ENCODE data around the gene RNPEPL1. TPM values are rescaled to one million over a fixed set of nuclear protein-coding genes. Genes with fewer than 3 reads are reported as not detected.
"Not testable (repeated sequence)": the region's sequence is repeated elsewhere in the genome, so short reads cannot be mapped to it uniquely, and the experiment has no call there.

Gene RNPEPL1
- total RNA-seq, 2 donors from 2014 or later, result 111 to 130 TPM

DNA sequence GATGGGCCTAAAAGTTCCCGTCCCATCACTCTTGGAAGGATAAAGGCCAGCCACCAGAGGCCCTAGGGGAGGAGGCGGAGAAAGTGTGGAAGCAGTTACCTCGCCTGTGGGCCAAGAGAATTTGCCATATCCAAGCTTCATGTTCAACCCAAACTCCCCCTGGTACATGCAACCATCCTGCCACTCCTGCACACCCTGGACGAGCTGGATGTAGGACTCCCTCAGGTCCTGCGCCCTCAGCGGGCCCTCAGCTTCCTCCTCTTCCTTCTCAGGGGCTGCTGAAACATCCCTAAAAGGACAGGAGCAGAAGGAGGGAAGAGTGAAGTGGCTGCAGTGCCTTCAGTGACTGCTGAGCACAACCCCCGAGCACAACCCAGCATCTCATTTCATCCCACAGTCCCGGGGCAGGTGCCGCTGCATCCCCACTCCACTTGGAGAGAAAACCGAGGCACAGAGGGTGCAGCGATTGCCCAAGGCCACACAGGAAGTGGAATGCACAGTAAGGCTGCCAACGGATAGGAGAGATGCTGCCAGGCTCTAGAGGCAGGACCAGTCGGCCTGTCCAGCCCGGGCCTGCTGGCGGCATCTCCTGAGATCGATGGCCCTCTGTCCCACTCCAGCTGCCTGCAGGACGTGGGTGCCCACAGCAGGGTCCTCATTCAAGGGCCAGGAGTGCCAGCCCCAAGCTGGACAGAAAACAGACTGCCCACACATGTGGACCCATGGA is 13.4 kb upstream of the RNPEPL1 start:
- peaks cover 27% of the 10 kb centered on the region for H3K4me1 Mint-ChIP-seq
- peaks cover 2% of the 10 kb centered on the region for H3K36me3 Mint-ChIP-seq (ENCODE audit: low read depth)
- no peak overlapping the region for H3K27ac Mint-ChIP-seq
- no peak overlapping the region for H3K4me3 Mint-ChIP-seq
- ATAC-seq (no peak), DNase-seq (no peak)
- no peaks in the 10 kb centered on the region for H3K27me3 Mint-ChIP-seq
- no peaks in the 10 kb centered on the region for H3K9me3 ChIP-seq (ENCODE audit: control insufficient read depth, low read length, poor library complexity, severe bottlenecking)

DNA sequence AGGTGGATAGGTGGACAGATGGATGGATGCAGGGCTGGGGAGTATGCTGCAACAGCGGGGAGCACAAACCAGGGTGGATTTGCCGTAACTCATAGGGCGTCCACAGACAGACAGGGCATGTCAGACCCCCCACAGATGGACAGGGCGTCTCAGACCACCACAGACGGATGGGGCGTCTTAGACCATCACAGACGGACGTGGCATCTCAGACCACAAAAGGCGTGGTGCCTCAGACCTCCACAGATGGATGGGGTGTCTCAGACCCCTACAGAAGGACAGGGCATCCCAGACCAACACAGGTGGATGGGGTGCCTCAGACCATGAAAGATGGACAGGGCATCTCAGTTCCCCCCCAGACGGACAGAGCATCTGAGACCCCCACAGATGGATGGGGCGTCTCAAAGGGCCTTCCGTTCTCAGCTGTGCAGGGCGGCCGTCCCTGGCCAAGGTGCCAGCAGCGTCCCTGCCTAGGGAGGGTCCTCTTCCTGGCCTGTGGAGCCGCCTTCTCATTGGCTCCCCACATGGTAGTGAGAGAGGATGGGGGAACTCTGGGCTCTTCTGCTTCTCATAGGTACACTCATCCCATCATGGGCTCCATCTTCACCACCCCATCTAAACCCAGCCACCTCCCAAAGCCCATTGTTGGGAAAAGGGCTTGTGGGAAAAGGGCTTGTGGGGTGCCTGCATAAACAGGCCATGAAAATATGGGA is 12.6 kb upstream of the RNPEPL1 start:
- H3K9me3 ChIP-seq (ENCODE audit: control insufficient read depth, low read length, poor library complexity, severe bottlenecking), result no peaks in the 10 kb centered on the region
- ATAC-seq (no peak), DNase-seq (no peak)
- H3K36me3 Mint-ChIP-seq (ENCODE audit: low read depth), result peaks cover 2% of the 10 kb centered on the region
- peaks cover 28% of the 10 kb centered on the region for H3K4me1 Mint-ChIP-seq
- no peaks in the 10 kb centered on the region for H3K27me3 Mint-ChIP-seq
- H3K4me3 Mint-ChIP-seq, result no peak overlapping the region
- peak overlapping the region; percentile 94 for H3K27ac Mint-ChIP-seq

DNA sequence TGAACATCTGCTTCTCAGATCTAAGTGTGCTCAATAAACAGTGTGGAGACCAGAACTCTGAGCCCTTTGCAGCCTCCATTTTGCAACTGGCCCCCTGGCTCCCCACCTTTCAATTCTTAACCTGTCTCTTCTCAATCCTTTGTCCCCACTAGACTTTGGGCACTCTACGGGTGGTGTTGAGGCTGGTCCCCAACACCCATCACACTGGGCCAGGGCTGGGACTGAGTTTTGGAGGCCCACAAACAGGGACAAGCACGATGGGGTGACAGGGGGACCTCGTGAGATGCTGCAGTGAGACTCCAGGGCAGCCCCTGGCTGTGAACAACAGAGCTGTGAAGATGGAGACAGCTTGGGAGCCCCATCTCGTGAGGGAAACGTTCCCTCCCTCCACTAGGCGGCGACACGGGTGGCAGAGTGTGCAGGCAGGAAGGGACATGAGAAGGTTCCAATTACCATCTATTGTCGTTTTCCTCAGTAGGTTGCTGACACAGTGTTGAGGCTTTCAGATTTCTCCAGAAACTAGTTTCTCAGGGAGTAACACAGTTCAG is 11.7 kb upstream of the RNPEPL1 start:
- Mint-ChIP-seq H3K36me3 (ENCODE audit: low read depth) (peaks cover 2% of the 10 kb centered on the region), H3K4me1 (peaks cover 34% of the 10 kb centered on the region), H3K27ac (peak overlapping the region; percentile 94), H3K4me3 (peak overlapping the region; percentile 45), H3K27me3 (no peaks in the 10 kb centered on the region)
- H3K9me3 ChIP-seq (ENCODE audit: control insufficient read depth, low read length, poor library complexity, severe bottlenecking), result no peaks in the 10 kb centered on the region
- peak; percentile 49 to 70 (median 55) for DNase-seq
- no peak for ATAC-seq

GRCh38 chr2:240557101-240557751 is 11.1 kb upstream of the RNPEPL1 start:
- peak overlapping the region; percentile 94 for H3K27ac Mint-ChIP-seq

DNA sequence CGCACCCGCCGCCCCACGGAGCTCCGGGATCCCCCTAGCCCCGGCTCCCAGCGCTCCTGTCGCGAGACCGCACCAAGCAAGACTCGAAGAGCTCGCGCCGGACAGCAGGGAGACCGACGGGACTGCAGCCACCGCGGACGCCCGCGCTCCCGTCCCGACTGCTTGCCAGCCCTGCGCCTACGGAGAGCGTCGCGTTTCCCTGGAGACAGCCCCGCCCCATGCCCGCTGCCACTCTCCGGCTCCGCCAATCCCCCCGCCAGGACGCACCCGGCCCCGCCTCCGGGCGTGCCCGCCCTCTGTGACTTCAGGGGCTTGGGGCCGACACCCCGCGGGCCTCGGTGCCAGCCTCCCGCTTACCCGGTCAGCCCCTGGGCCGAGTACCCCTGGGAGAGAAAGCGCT is 10.5 kb upstream of the RNPEPL1 start, which contains the start of gene ANKMY1:
TSS of gene ANKMY1 (minus strand) at position 181 of the 400 bp plus-strand sequence. CDS start 653 bp downstream, outside the sequence.
- DNase-seq, result peak; percentile 47 to 50 (median 48)
- peak within 1 kb of the TSS; percentile 94 for H3K27ac Mint-ChIP-seq
- peaks cover 41% of the 10 kb centered on the region for H3K4me1 Mint-ChIP-seq
- no peaks in the 10 kb centered on the region for H3K36me3 Mint-ChIP-seq (ENCODE audit: low read depth)
- no peaks in the 10 kb centered on the region for H3K9me3 ChIP-seq (ENCODE audit: control insufficient read depth, low read length, poor library complexity, severe bottlenecking)
- no peaks in the 10 kb centered on the region for H3K27me3 Mint-ChIP-seq
- peak within 1 kb of the TSS; percentile 79 for H3K4me3 Mint-ChIP-seq
- ATAC-seq, result no peak

More at GRCh38 chr2:240557101-240557751, 11.1 kb upstream of the RNPEPL1 start:
- peaks cover 39% of the 10 kb centered on the region for H3K4me1 Mint-ChIP-seq
- DNase-seq (no peak), ATAC-seq (no peak)
- H3K27me3 Mint-ChIP-seq, result no peaks in the 10 kb centered on the region
- H3K4me3 Mint-ChIP-seq, result peak overlapping the region; percentile 45
- no peaks in the 10 kb centered on the region for H3K9me3 ChIP-seq (ENCODE audit: control insufficient read depth, low read length, poor library complexity, severe bottlenecking)
- no peaks in the 10 kb centered on the region for H3K36me3 Mint-ChIP-seq (ENCODE audit: low read depth)

- DNase-seq (no peak), ATAC-seq (no peak)
- no peaks in the 10 kb centered on the region for H3K9me3 ChIP-seq (ENCODE audit: control insufficient read depth, low read length, poor library complexity, severe bottlenecking)
- H3K4me1 Mint-ChIP-seq, result peaks cover 41% of the 10 kb centered on the region
- peak overlapping the region; percentile 79 for H3K4me3 Mint-ChIP-seq
- H3K27ac Mint-ChIP-seq, result no peak overlapping the region
- no peaks in the 10 kb centered on the region for H3K27me3 Mint-ChIP-seq
- H3K36me3 Mint-ChIP-seq (ENCODE audit: low read depth), result no peaks in the 10 kb centered on the region
These were observed 10.0 kb upstream of the RNPEPL1 start for GRCh38 chr2:240558236-240558761.

DNA sequence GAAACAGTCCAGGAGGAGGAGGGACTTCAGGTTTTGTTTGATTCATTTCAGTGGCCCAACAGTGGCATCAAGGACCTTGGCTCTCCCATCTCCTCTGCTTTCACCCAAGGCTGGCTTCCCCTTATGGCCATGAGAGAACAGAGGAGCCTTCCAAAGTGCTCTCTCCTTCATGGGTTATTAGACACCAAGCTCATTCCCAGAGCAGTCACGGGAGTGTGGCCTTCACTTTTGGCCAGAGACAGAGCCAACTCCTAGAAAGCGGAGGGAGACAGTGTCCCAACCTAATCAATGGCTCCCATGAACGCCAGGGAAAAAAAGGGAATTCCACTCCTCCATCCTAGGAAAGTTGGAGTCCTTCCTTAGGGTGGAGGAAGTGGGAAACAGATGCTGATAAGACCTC is 9.0 kb upstream of the RNPEPL1 start:
- Mint-ChIP-seq H3K27me3 (no peaks in the 10 kb centered on the region), H3K4me3 (peak overlapping the region; percentile 79), H3K27ac (peak overlapping the region; percentile 82), H3K4me1 (peaks cover 48% of the 10 kb centered on the region), H3K36me3 (ENCODE audit: low read depth) (no peaks in the 10 kb centered on the region)
- DNase-seq (no peak), ATAC-seq (no peak)
- H3K9me3 ChIP-seq (ENCODE audit: control insufficient read depth, low read length, poor library complexity, severe bottlenecking), result no peaks in the 10 kb centered on the region

- H3K9me3 ChIP-seq (ENCODE audit: control insufficient read depth, low read length, poor library complexity, severe bottlenecking), result no peaks in the 10 kb centered on the region
- peaks cover 56% of the 10 kb centered on the region for H3K4me1 Mint-ChIP-seq
- peak; percentile 83 to 88 (median 86) for DNase-seq
- ATAC-seq, result peak; percentile 71
- peak within 1 kb of the TSS; percentile 90 for H3K27ac Mint-ChIP-seq
- no peaks in the 10 kb centered on the region for H3K36me3 Mint-ChIP-seq (ENCODE audit: low read depth)
- H3K27me3 Mint-ChIP-seq, result no peaks in the 10 kb centered on the region
- peak within 1 kb of the TSS; percentile 91 for H3K4me3 Mint-ChIP-seq
These were observed 8.2 kb upstream of the RNPEPL1 start, which contains the start of gene DUSP28 for GRCh38 chr2:240560084-240560479. TSS of gene DUSP28 (plus strand) at chr2:240560357. CDS start at chr2:240560685, 328 bp downstream.

DNA sequence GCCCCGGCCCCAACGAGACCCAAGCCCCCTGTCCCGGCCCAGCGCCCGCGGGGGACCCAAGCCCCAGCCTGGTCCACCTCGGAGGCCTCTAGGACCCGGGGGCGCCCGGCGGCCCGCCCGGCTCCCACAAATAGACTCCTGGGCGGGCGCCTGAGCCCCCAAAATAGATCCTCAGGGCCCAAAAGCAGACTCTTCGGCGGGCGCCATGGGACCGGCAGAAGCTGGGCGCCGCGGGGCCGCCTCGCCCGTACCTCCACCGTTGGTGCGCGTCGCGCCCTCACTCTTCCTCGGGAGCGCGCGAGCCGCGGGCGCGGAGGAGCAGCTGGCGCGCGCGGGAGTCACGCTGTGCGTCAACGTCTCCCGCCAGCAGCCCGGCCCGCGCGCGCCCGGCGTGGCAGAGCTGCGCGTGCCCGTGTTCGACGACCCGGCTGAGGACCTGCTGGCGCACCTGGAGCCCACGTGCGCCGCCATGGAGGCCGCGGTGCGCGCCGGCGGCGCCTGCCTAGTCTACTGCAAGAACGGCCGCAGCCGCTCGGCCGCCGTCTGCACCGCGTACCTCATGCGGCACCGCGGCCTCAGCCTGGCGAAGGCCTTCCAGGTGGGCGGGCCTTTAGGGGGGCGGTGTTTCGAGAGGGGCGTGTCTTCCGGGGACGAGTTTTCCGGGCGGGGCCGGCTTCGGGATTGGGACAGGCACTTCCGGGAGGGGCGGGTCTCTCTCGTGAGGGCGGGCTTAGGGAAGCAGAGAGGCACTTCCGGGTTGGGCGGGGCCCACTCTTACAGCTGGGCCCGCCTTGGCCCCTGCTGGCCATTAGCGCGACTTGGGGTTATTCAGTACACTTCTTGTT is 7.6 kb upstream of the RNPEPL1 start:
- DNase-seq (peak; percentile 99), ATAC-seq (peak; percentile 63)
- H3K27ac Mint-ChIP-seq, result peak overlapping the region; percentile 90
- no peaks in the 10 kb centered on the region for H3K9me3 ChIP-seq (ENCODE audit: control insufficient read depth, low read length, poor library complexity, severe bottlenecking)
- no peaks in the 10 kb centered on the region for H3K36me3 Mint-ChIP-seq (ENCODE audit: low read depth)
- no peaks in the 10 kb centered on the region for H3K27me3 Mint-ChIP-seq
- H3K4me3 Mint-ChIP-seq, result peak overlapping the region; percentile 91
- H3K4me1 Mint-ChIP-seq, result peaks cover 60% of the 10 kb centered on the region

DNA sequence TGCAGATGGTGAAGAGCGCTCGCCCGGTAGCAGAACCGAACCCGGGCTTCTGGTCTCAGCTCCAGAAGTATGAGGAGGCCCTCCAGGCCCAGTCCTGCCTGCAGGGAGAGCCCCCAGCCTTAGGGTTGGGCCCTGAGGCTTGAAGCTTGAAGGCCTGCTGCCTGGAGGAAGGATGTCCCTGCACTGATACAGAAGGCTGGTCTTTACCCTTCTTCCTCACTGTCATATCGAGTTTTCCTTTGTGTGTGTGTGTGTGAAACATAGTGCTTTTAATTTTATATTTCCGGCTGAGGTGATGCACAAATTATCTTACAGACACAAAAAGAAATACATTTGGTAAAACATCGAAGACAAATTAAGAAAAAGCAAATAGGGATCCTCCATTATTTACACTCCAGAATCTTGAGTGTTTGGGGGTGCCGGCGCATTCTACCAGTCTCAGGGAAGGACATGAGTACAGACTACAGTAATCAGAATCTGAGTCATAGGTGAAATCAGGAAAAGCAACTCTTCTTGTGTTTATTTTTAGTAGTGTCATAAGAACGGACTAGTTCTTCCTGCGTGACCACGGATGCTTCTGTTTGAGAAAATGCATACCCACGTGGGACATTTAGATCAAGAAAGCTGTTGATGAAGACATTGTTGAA is 6.8 kb upstream of the RNPEPL1 start:
- ATAC-seq, result no peak
- peak in 1 of 3 donors; percentile 9 for DNase-seq
- no peaks in the 10 kb centered on the region for H3K9me3 ChIP-seq (ENCODE audit: control insufficient read depth, low read length, poor library complexity, severe bottlenecking)
- H3K36me3 Mint-ChIP-seq (ENCODE audit: low read depth), result no peaks in the 10 kb centered on the region
- peak overlapping the region; percentile 91 for H3K4me3 Mint-ChIP-seq
- H3K27me3 Mint-ChIP-seq, result no peaks in the 10 kb centered on the region
- peaks cover 57% of the 10 kb centered on the region for H3K4me1 Mint-ChIP-seq
- peak overlapping the region; percentile 90 for H3K27ac Mint-ChIP-seq

DNA sequence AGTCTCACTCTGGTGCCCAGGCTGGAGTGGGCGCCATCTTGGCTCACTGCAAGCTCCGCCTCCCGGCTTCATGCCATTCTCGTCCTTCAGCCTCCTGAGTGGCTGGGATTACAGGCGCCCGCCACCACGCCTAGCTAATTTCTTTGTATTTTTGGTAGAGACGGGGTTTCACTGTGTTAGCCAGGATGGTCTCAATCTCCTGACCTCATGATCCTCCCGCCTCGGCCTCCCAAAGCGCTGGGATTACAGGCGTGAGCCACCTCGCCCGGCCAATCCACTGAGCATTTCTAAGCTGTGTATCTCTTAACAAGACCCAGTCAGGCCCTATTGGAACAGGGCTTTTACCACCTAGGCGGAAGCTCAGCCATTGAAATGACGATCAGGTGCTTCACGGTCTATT is 5.1 kb upstream of the RNPEPL1 start:
- not testable (repeated sequence) for ATAC-seq; H3K9me3 ChIP-seq (ENCODE audit: control insufficient read depth, low read length, poor library complexity, severe bottlenecking); H3K27me3 Mint-ChIP-seq; DNase-seq; H3K36me3 Mint-ChIP-seq (ENCODE audit: low read depth)
- Mint-ChIP-seq H3K27ac (peak overlapping the region; percentile 37), H3K4me3 (peak overlapping the region; percentile 15), H3K4me1 (peaks cover 55% of the 10 kb centered on the region)
